Measurements from ENCODE around the gene KLHL29. TPM values are rescaled to one million over a fixed set of nuclear protein-coding genes. Genes with fewer than 3 reads are reported as not detected.

The KLHL29 gene
- polyA plus RNA-seq, 1 of the 3 experiments (the other 2 are of a cell fraction) = 4.6 TPM

- no peak for TF ChIP-seq RAD21 (IDR thresholded peaks at IDR 0.05; ENCODE audit: low read length)
These were observed 109.3 kb downstream of the KLHL29 start (continued) for GRCh38 chr2:23494286-23494685.

GRCh38 chr2:23495661-23496114 lies 110.7 kb downstream of the KLHL29 start:
- WGBS (ENCODE audit: low lambda C conversion rate) = 91% methylated on average over 19 of the region's 19 CpGs

GRCh38 chr2:23496456-23496855 lies 111.5 kb downstream of the KLHL29 start:
- no peak overlapping the region for H3K4me2 ChIP-seq
- ChIA-PET CTCF (no interaction called here), POLR2A (no interaction called here)
- H3K9ac ChIP-seq = no peak overlapping the region
- H3K27me3 ChIP-seq (ENCODE audit: insufficient read depth) = no peaks in the 10 kb centered on the region
- TF ChIP-seq SIN3A (IDR thresholded peaks at IDR 0.05; ENCODE audit: borderline replicate concordance, low read depth, low read length) (no peak), CHD2 (IDR thresholded peaks at IDR 0.05; ENCODE audit: low read length, partially characterized antibody) (no peak), POLR2AphosphoS5 (IDR thresholded peaks at IDR 0.05; ENCODE audit: low read depth, low read length) (no peak), SMC3 (IDR thresholded peaks at IDR 0.05; ENCODE audit: low read depth, low read length) (no peak), TEAD4 (IDR thresholded peaks at IDR 0.05; ENCODE audit: borderline replicate concordance, insufficient read depth) (no peak), EZH2phosphoT487 (IDR thresholded peaks at IDR 0.05; ENCODE audit: borderline replicate concordance, low read depth) (no peak), TAF1 (IDR thresholded peaks at IDR 0.05; ENCODE audit: borderline replicate concordance, low read depth, low read length) (no peak), EP300 (IDR thresholded peaks at IDR 0.05; ENCODE audit: borderline replicate concordance in 1 of 2, low read depth in 1 of 2, low read length in 1 of 2) (no peak)
- no peaks in the 10 kb centered on the region for H3K79me2 ChIP-seq (ENCODE audit: insufficient read depth)
- no peaks in the 10 kb centered on the region for H3K9me3 ChIP-seq
- no peak for DNase-seq
- H2AFZ ChIP-seq (ENCODE audit: low read depth) = no peak overlapping the region
- peaks cover 25 to 38% of the 10 kb centered on the region in 2 experiments; a peak in 3 of 4 replicates for H3K4me1 ChIP-seq (ENCODE audit: control insufficient read depth in 1 of 2, insufficient read depth in 2 of 2, low read depth in 1 of 2, low read length in 1 of 2)
- H4K20me1 ChIP-seq (ENCODE audit: insufficient read depth) = no peaks in the 10 kb centered on the region
- no peaks in the 10 kb centered on the region for H3K36me3 ChIP-seq (replicated peaks in 1 of 2; ENCODE audit: control insufficient read depth in 1 of 2, insufficient read depth in 2 of 2, low read length in 1 of 2)
- no peak overlapping the region for H3K27ac ChIP-seq (ENCODE audit: low read depth in 2 of 2, low read length in 1 of 2)
- H3F3A ChIP-seq (replicated peaks; ENCODE audit: insufficient read depth) = no peaks in the 10 kb centered on the region
- no peak overlapping the region for H3K4me3 ChIP-seq (ENCODE audit: low read depth in 2 of 2, low read length in 1 of 2)
- H3K9me2 ChIP-seq = no peaks in the 10 kb centered on the region
- 93% methylated on average over 5 of the region's 5 CpGs for WGBS (ENCODE audit: low lambda C conversion rate)

More at GRCh38 chr2:23495661-23496114, 110.7 kb downstream of the KLHL29 start:
- CTCF ChIA-PET = interaction anchor here (0.9 kb wide), 1 partner anchor 9 kb away, joined by 3 read pairs; no protein-coding TSS in a partner anchor
- Histone ChIP-seq H3K9me3 (no peaks in the 10 kb centered on the region), H3K27me3 (ENCODE audit: insufficient read depth) (no peaks in the 10 kb centered on the region), H3K36me3 (replicated peaks in 1 of 2; ENCODE audit: control insufficient read depth in 1 of 2, insufficient read depth in 2 of 2, low read length in 1 of 2) (no peaks in the 10 kb centered on the region), H3K4me1 (ENCODE audit: control insufficient read depth in 1 of 2, insufficient read depth in 2 of 2, low read depth in 1 of 2, low read length in 1 of 2) (peaks cover 25 to 40% of the 10 kb centered on the region in 2 experiments; a peak in 3 of 4 replicates), H3K79me2 (ENCODE audit: insufficient read depth) (no peaks in the 10 kb centered on the region), H3K9ac (no peak overlapping the region), H3K4me3 (ENCODE audit: low read depth in 2 of 2, low read length in 1 of 2) (no peak overlapping the region), H3K9me2 (no peaks in the 10 kb centered on the region), H4K20me1 (ENCODE audit: insufficient read depth) (no peaks in the 10 kb centered on the region), H2AFZ (ENCODE audit: low read depth) (no peak overlapping the region), H3F3A (replicated peaks; ENCODE audit: insufficient read depth) (no peaks in the 10 kb centered on the region), H3K27ac (ENCODE audit: low read depth in 2 of 2, low read length in 1 of 2) (no peak overlapping the region), H3K4me2 (no peak overlapping the region)
- TF ChIP-seq, protein P1, sequence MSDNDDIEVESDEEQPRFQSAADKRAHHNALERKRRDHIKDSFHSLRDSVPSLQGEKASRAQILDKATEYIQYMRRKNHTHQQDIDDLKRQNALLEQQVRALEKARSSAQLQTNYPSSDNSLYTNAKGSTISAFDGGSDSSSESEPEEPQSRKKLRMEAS (IDR thresholded peaks at IDR 0.05; ENCODE audit: low read depth) = no peak
- TF ChIP-seq JUND (IDR thresholded peaks at IDR 0.05) (no peak), FOXM1 (IDR thresholded peaks at IDR 0.05; ENCODE audit: low read depth) (no peak), IRF3 (IDR thresholded peaks at IDR 0.05; ENCODE audit: low read depth, low read length) (no peak), NRF1 (IDR thresholded peaks at IDR 0.05; ENCODE audit: low read depth, low read length) (no peak), ELF1 (IDR thresholded peaks at IDR 0.05) (no peak), MXI1 (IDR thresholded peaks at IDR 0.05; ENCODE audit: low read depth, low read length) (no peak), YY1 (IDR thresholded peaks at IDR 0.05; ENCODE audit: low read depth) (no peak)
- DNase-seq = no peak
- POLR2A ChIA-PET = no interaction called here

All from SK-N-SH (cell line).